Measurements from ENCODE around the gene PCCA. TPM values are rescaled to one million over a fixed set of nuclear protein-coding genes. Genes with fewer than 3 reads are reported as not detected.

Gene PCCA
- total and polyA plus RNA-seq, 4 donors: 30.1 to 160 (median 76.3) TPM

- Histone ChIP-seq H3K9ac (ENCODE audit: low read depth in 1 of 2, low read length in 2 of 2) (no peak overlapping the region), H3K4me3 (ENCODE audit: low read depth in 1 of 3, low read length in 3 of 3) (no peak overlapping the region), H3K27me3 (ENCODE audit: control insufficient read depth in 4 of 4, insufficient read depth in 4 of 4, low read length in 3 of 4) (no peaks in the 10 kb centered on the region), H3K27ac (ENCODE audit: low read depth in 1 of 2, low read length in 2 of 2) (no peak overlapping the region), H3K9me3 (ENCODE audit: control insufficient read depth in 4 of 4, low read length in 3 of 4) (no peaks in the 10 kb centered on the region), H3K4me1 (ENCODE audit: control insufficient read depth in 4 of 4, insufficient read depth in 4 of 4, low read length in 3 of 4) (peaks cover 4 to 36% (median 29%) of the 10 kb centered on the region in 4 donors), H3K36me3 (ENCODE audit: control insufficient read depth in 4 of 4, insufficient read depth in 3 of 4, low read depth in 1 of 4, low read length in 3 of 4) (peaks cover 0 to 2% (median under 1%) of the 10 kb centered on the region in 4 donors)
- TF ChIP-seq YY1 (IDR thresholded peaks at IDR 0.05) (no peak), JUND (IDR thresholded peaks at IDR 0.05) (no peak), SP1 (IDR thresholded peaks at IDR 0.05) (no peak), RAD21 (IDR thresholded peaks at IDR 0.05) (no peak), GABPA (IDR thresholded peaks at IDR 0.05 in 1 of 2, conservative IDR thresholded peaks at IDR 0.05 in 1 of 2) (no peak), ZBTB33 (IDR thresholded peaks at IDR 0.05) (no peak), REST (IDR thresholded peaks at IDR 0.05) (no peak), HNF4A (conservative IDR thresholded peaks at IDR 0.05) (no peak), RXRA (IDR thresholded peaks at IDR 0.05) (no peak)
- TF ChIP-seq, protein P1, sequence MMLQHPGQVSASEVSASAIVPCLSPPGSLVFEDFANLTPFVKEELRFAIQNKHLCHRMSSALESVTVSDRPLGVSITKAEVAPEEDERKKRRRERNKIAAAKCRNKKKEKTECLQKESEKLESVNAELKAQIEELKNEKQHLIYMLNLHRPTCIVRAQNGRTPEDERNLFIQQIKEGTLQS (IDR thresholded peaks at IDR 0.05): no peak
- 45% methylated on average over 4 of the region's 4 CpGs for WGBS
- DNase-seq (ENCODE audit: low spot score): no peak
These were observed 352.0 kb downstream of the PCCA start for GRCh38 chr13:100440751-100441425.

DNA sequence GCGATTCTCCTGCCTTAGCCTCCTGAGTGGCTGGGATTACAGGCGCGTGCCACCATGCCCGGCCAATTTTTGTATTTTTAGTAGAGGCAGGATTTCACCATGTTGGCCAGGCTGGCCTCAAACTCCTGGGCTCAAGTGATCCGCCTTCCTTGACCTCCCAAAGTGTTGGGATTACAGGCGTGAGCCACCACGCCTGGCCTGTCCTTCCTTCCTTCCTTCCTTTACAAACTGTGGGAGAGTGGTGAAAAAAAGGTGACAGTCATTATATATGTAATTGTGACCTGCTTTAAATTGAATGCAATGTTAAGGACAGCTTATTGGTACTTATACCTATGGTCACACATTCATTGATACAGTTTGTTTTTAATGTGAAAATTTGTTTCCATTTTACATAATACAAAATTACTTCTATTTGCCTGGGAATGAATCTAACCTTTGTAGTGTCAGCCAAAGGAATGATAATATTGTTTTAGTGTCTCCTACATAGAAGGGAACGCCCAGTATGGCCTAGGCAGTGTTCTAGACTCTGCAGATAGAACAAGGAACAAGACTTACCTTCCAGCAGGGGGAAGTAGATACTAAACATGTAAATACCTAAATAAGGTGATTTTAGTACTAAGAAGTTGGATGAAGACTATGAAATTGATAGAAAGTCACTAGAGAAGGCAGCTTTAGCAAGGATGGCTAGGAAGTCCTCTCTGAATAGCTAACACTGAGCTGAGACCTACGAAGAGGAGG is 353.4 kb downstream of the PCCA start:
- no peak for DNase-seq (ENCODE audit: low spot score)
- H3K27ac ChIP-seq (ENCODE audit: low read depth in 1 of 2, low read length in 2 of 2): no peak overlapping the region
- H3K9ac ChIP-seq (ENCODE audit: low read depth in 1 of 2, low read length in 2 of 2): no peak overlapping the region
- WGBS: 96% methylated on average over 9 of the region's 9 CpGs
- no peaks in the 10 kb centered on the region for H3K9me3 ChIP-seq (ENCODE audit: control insufficient read depth in 4 of 4, low read length in 3 of 4)
- H3K36me3 ChIP-seq (ENCODE audit: control insufficient read depth in 4 of 4, insufficient read depth in 3 of 4, low read depth in 1 of 4, low read length in 3 of 4): peaks cover 0 to 6% (median under 1%) of the 10 kb centered on the region in 4 donors
- TF ChIP-seq RAD21 (IDR thresholded peaks at IDR 0.05) (no peak), GABPA (IDR thresholded peaks at IDR 0.05 in 1 of 2, conservative IDR thresholded peaks at IDR 0.05 in 1 of 2) (no peak), JUND (IDR thresholded peaks at IDR 0.05) (no peak), TAF1 (conservative IDR thresholded peaks at IDR 0.05) (no peak)
- no peaks in the 10 kb centered on the region for H3K27me3 ChIP-seq (ENCODE audit: control insufficient read depth in 4 of 4, insufficient read depth in 4 of 4, low read length in 3 of 4)
- no peak overlapping the region for H3K4me3 ChIP-seq (ENCODE audit: low read depth in 1 of 3, low read length in 3 of 3)
- H3K4me1 ChIP-seq (ENCODE audit: control insufficient read depth in 4 of 4, insufficient read depth in 4 of 4, low read length in 3 of 4): peaks cover 2 to 25% (median 21%) of the 10 kb centered on the region in 4 donors

Measured in liver (tissue), 9 donors.